Heart left ventricle (tissue), 16 donors: ENCODE data around the gene BCAN. TPM values are rescaled to one million over a fixed set of nuclear protein-coding genes. Genes with fewer than 3 reads are reported as not detected.

ENCODE experiments used
- ATAC-seq, 4 donors: fragments of 200-7000 bp; cut with Tn5 transposase; one replicate each; pipeline ENCODE4 v1.9.1; 2020 to 2022; ENCODE audit warnings: moderate library complexity in 4 of 4, mild to moderate bottlenecking in 3 of 4, moderate number of reproducible peaks in 1 of 4
- DNase-seq, 5 donors: peaks; one replicate each; pipeline ENCODE4 v3.0.0-alpha.2; 2020
- H3K27ac ChIP-seq, 12 donors: fragments of 200-600 bp; sonication (generic) in 4 of 12; one replicate each; pipeline versions ENCODE4 v1.5.0 to v1.8.0; 2016 to 2022; ENCODE audit warnings: mild to moderate bottlenecking in 2 of 12
- H3K27me3 ChIP-seq, 9 donors: fragments of 200-600 bp; sonication (generic) in 2 of 9; one replicate each; pipeline versions ENCODE4 v1.5.1 to v1.8.0; 2016 to 2022; ENCODE audit warnings: mild to moderate bottlenecking in 3 of 9
- H3K36me3 ChIP-seq, 9 donors: fragments of 200-600 bp; sonication (generic) in 2 of 9; one replicate each; pipeline versions ENCODE4 v1.5.0 to v1.8.0; 2018 to 2022; ENCODE audit warnings: mild to moderate bottlenecking in 2 of 9
- H3K4me1 ChIP-seq, 12 donors: fragments of 200-600 bp; sonication (generic) in 4 of 12; one replicate each; pipeline versions ENCODE4 v1.5.0 to v1.8.0; 2016 to 2022; ENCODE audit warnings: mild to moderate bottlenecking in 3 of 12
- H3K4me3 ChIP-seq, 12 donors: fragments of 200-600 bp; sonication (generic) in 4 of 12; one replicate each; pipeline versions ENCODE4 v1.5.0 to v1.8.0; 2017 to 2022; ENCODE audit warnings: mild to moderate bottlenecking in 9 of 12, moderate library complexity in 4 of 12
- H3K9me3 ChIP-seq, 12 donors: fragments of 200-600 bp; sonication (generic) in 4 of 12; one replicate each; pipeline versions ENCODE4 v1.5.0 to v1.8.0; 2016 to 2022; ENCODE audit warnings: mild to moderate bottlenecking in 1 of 12
- CTCF ChIP-seq, 12 donors: fragments of 200-600 bp; sonication (generic) in 4 of 12; IDR thresholded peaks; one replicate each; pipeline versions ENCODE4 v1.5.0 to v1.8.0; 2018 to 2022; ENCODE audit warnings: antibody characterized with exemption in 12 of 12, mild to moderate bottlenecking in 5 of 12
- POLR2A ChIP-seq, 2 donors: fragments of 450-650 bp; IDR thresholded peaks; one replicate each; pipeline ENCODE4 v1.6.1; 2017; ENCODE audit warnings: antibody characterized with exemption in 2 of 2, mild to moderate bottlenecking in 2 of 2, moderate library complexity in 2 of 2
- WGBS, 4 donors: extraction: QIAGEN DNeasy Blood & Tissue Kit in 2 of 4; methylation state at CpG; one replicate each; pipeline versions ENCODE4 v1.1.5 to v1.1.7; 2013 to 2018; 5-methylcytosine and 5-hydroxymethylcytosine counted together
- intact Hi-C, 10 donors: fragments of 100-400 bp; cut with DNase I; formaldehyde crosslinking; loops; one replicate each; pipeline versions ENCODE4 v1.11.1 to v1.14.2; 2022
- polyA plus RNA-seq, 2 donors: library from polyadenylated mRNA; stranded (reverse); fragments of 200-250 nt; gene quantifications; one replicate each; pipeline ENCODE4 v1.2.3, GENCODE V29; 2013
- total RNA-seq, 9 donors: library from RNA; depleted of rRNA in 2 of 9; stranded (reverse); fragments of >200 nt in 2 of 9; fragmentation: NEBNext Ultra II Directional in 3 of 9; extraction: Animal tissue kit (Norgen Biotek cat#: 25700) in 3 of 9; gene quantifications; one replicate each; pipeline versions ENCODE4 v1.1.0 to v1.2.4, GENCODE V29; 2016 to 2023
- donor health status: ischemic (EF 13 %, LVEDD 7.1; RV severe dilation, severe dysfunction).
- donor health status: healthy with polysubstance abuse.
- donor health status: DM: no; HTN: yes; CAD: no.
- donor health status: DM: no; HTN: no; CAD: no.
- donor health status: ischemic (EF 25% LVEDD 6.9; RV normal size, moderate dysfunction).
- donor health status: ischemic (EF 25% LVEDD 5.7; RV mildly dilated, moderate dysfunction).
- donor health status: healthy.
- donor health status: DM: yes; HTN: yes; CAD: no.
- donor health status: ischemic (EF 35%, LVEDD 5.7; RV mildly dilated, moderate dysfunction).
- donor health status: nonischemic (EF 11% LVEDD 7.7; RV severe dilation, severe dysfunction).
- donor health status: DM: yes; HTN: yes; CAD: no.
- donor health status: PGD.
- donor health status: ischemic (EF 29% LVEDD 5.4; RV normal size, mild dysfunction).
- donor health status: nonischemic (EF 23%, LVEDD 6.1; RV moderate dilation, normal function).

The BCAN gene
- total and polyA plus RNA-seq, 11 donors, result 0.09 to 0.27 (median 0.13) TPM; not detected in 5

- TF ChIP-seq POLR2A (IDR thresholded peaks at IDR 0.05), result no peak
- no peak for TF ChIP-seq CTCF (IDR thresholded peaks at IDR 0.05)
- DNase-seq, result no peak
- Histone ChIP-seq H3K4me3 (no peak overlapping the region), H3K9me3 (no peaks in the 10 kb centered on the region), H3K27ac (peak overlapping the region; percentile 90 to 99 (median 96)), H3K4me1 (peaks cover 44 to 100% (median 89%) of the 10 kb centered on the region in 12 donors), H3K27me3 (no peaks in the 10 kb centered on the region), H3K36me3 (peaks cover 0 to 40% (median 26%) of the 10 kb centered on the region in 9 donors)
- WGBS, 4 donors, result 65 to 73% (median 67%) methylated on average over 13 to 17 of the region's 17 CpGs
- ATAC-seq, result no peak
- intact Hi-C loops, result loop anchor here in 4 of 10 donors (5.0 to 10.0 kb wide), 3 partner anchors 164 to 554 kb away; partner anchors contain the start of genes MEF2D (in 3 of the 4) and LMNA (in 1 of the 4)
These were observed 27.1 kb downstream of the BCAN start for GRCh38 chr1:156668801-156669637.

GRCh38 chr1:156669794-156670193 lies 27.9 kb downstream of the BCAN start:
- Histone ChIP-seq H3K27ac (peak overlapping the region; percentile 90 to 99 (median 96)), H3K4me3 (no peak overlapping the region), H3K36me3 (peaks cover 0 to 47% (median 28%) of the 10 kb centered on the region in 9 donors), H3K9me3 (no peaks in the 10 kb centered on the region), H3K4me1 (peaks cover 38 to 100% (median 89%) of the 10 kb centered on the region in 12 donors), H3K27me3 (no peaks in the 10 kb centered on the region)
- WGBS, 4 donors, result 49 to 71% (median 63%) methylated on average over 5 of the region's 5 CpGs
- TF ChIP-seq POLR2A (IDR thresholded peaks at IDR 0.05) (no peak), CTCF (IDR thresholded peaks at IDR 0.05) (no peak)
- intact Hi-C loops, result loop anchor here in 4 of 10 donors (5.0 to 10.0 kb wide), 3 partner anchors 165 to 555 kb away; partner anchors contain the start of genes MEF2D (in 3 of the 4) and LMNA (in 1 of the 4)
- ATAC-seq (no peak), DNase-seq (no peak)

GRCh38 chr1:156670359-156670758 lies 28.4 kb downstream of the BCAN start:
- peaks cover 38 to 100% (median 89%) of the 10 kb centered on the region in 12 donors for H3K4me1 ChIP-seq
- 56 to 78% (median 69%) methylated on average over 6 of the region's 6 CpGs for WGBS, 4 donors
- no peaks in the 10 kb centered on the region for H3K9me3 ChIP-seq
- TF ChIP-seq CTCF (IDR thresholded peaks at IDR 0.05) (no peak), POLR2A (IDR thresholded peaks at IDR 0.05) (no peak)
- ATAC-seq (no peak), DNase-seq (no peak)
- peak overlapping the region in 11 of 12 donors; percentile 42 to 99 (median 96) for H3K27ac ChIP-seq
- no peak overlapping the region for H3K4me3 ChIP-seq
- H3K36me3 ChIP-seq, result peaks cover 0 to 51% (median 32%) of the 10 kb centered on the region in 9 donors
- no peaks in the 10 kb centered on the region for H3K27me3 ChIP-seq
- intact Hi-C loops, result no loop called here

- no peak for ATAC-seq
- Histone ChIP-seq H3K27me3 (peaks cover 0 to 3% (median 0%) of the 10 kb centered on the region in 9 donors), H3K36me3 (peaks cover 0 to 51% (median 32%) of the 10 kb centered on the region in 9 donors), H3K9me3 (no peaks in the 10 kb centered on the region), H3K27ac (peak overlapping the region in 11 of 12 donors; percentile 42 to 99 (median 96)), H3K4me3 (no peak overlapping the region), H3K4me1 (peaks cover 34 to 97% (median 86%) of the 10 kb centered on the region in 12 donors)
- 61 to 77% (median 67%) methylated on average over 4 of the region's 4 CpGs for WGBS, 4 donors
- no peak for DNase-seq
- no peak for TF ChIP-seq POLR2A (IDR thresholded peaks at IDR 0.05)
- no peak for TF ChIP-seq CTCF (IDR thresholded peaks at IDR 0.05)
- intact Hi-C loops, result no loop called here
These were observed 28.9 kb downstream of the BCAN start for GRCh38 chr1:156670791-156671190.
